Activated CD4-positive, alpha-beta T cell treated with anti-CD3 and anti-CD28 coated beads for 1 hour (primary cell): ENCODE results near the gene MYRIP.
"Not testable (repeated sequence)": the region's sequence is repeated elsewhere in the genome, so short reads cannot be mapped to it uniquely, and the experiment has no call there.

ENCODE experiments used
- DNase-seq: peaks from one replicate; pipeline ENCODE4 v3.0.0-alpha.2; 2020

MYRIP gene

DNA sequence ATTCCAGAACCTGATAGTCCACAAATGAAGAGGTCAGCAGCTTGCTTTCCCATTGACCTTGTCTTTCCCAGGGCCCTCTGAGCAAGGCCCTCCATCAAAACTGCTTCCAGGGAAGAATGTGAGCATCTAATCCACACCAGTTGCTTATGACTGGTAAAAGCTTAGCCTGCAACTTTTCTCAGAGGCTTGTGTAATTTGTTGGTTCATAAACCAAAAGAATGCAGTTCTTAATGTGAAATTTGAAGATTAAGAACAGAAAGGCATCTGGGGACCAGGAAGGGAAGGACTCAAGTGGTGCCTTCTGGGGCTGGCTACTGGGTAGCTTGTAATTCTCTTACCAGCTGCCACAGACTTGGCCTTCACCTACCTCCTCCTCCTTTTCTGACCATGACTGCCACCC lies 439.2 kb downstream of the MYRIP start:
- DNase-seq, result no peak

DNA sequence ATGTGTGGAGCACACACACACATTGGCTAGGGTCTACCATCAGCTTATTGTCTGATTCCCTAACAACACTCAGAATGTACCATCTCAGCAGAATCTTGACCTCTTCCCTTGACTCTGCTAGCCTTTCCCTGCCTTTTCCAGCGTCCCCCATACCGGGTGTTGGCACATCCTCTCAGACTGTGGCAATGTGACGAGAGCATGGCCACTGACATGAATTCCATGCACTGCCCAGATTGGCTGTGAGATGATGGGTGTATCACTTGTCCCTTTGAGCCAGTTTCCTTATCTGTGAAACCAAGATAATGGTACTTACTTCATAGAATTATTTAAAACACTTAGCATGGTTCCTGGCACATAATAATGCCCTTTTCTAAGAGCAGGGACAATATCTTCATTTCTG lies 439.8 kb downstream of the MYRIP start:
- DNase-seq, result no peak

DNA sequence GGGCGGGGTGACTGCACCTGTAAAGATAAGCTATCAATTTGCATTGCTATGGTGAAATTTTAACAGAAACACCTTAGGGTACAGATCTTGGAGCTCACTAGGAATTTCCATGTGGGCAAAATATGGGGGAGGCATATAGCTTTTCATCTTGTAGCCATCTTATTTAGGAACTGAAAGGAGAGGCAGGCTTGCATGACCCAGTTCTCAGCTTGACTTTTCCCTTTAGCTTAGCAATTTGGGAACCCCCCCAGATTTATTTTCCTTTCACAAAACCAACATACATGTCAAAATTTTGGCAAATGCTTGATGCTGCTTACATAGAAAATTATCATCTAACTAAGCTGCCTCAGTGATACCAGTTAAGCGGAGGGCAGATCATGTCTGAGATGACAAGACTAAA lies 445.1 kb downstream of the MYRIP start:
- no peak for DNase-seq

DNA sequence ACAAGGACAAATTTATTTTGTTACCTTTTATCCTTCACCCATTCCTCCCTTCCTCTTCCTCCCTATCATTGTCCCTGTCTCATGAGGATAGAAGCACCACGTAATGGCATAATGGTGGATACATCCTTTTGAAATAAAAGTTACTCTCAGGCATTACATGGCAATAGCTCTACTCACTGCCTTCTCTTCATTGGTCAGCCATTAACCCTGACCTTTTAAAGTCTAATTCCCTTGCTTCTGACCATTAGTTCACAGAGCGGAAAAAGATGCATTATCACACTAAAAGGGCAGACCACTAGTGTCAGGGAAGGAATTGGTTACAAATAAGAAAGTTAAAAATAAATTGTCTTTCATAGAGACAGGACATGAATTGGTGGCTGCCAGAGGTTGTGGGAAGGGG lies 445.5 kb downstream of the MYRIP start:
- no peak for DNase-seq

DNA sequence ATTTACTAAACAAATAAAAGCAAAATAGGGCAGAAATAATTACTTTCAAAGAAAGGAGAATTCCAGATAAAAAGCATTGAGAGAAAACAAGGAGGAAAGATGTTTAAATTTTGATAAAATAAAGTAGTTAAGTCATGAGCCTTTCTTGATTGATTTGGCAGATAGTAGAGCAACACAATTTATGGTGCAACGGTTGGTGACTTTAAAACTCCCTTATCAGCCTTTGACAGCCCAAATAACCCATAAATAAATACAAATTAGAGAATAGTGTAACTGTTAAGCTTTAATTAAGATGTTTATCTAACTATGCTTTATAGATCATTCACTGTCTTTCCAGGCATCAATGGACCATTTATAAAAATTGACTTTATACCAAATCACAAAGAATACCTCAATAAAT lies 446.1 kb downstream of the MYRIP start:
- DNase-seq, result no peak

DNA sequence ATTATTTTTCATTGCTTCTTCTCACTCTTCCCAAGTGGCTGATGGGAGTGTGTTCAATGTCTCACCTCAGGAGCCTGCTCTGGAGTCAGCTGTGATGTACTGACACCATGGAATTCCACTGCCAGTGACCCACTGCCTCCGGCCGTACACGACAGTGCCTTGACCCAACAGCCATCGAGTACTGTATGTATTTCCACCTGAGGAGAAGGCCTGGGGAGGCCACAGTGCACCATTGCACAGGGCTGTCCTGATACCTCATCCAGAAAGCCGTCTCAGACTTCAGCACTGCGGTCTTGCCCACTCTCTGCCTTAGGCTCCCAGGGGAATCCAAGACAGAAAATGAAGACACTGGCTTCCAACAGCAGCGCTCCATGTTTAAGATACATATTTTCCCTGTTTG lies 448.7 kb downstream of the MYRIP start:
- no peak for DNase-seq

DNA sequence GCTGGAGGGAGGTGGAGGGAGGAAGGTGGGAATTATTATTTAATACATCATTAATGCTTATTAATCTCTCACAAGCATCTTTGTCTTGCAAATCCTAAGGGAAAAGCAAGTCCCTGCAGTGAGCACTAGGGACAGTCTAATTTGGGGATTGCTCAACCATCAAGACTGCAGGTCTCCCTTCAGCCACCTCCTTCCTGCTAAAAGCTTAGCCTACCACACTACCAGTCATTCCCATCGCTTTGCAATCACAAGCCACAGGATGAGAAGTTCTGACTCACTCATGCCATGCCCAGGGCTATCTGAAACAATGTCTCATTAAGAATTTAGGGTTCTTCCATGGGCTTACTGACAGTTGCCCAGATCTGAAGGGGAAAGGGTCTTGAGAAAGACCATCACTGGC lies 449.1 kb downstream of the MYRIP start:
- DNase-seq, result no peak

DNA sequence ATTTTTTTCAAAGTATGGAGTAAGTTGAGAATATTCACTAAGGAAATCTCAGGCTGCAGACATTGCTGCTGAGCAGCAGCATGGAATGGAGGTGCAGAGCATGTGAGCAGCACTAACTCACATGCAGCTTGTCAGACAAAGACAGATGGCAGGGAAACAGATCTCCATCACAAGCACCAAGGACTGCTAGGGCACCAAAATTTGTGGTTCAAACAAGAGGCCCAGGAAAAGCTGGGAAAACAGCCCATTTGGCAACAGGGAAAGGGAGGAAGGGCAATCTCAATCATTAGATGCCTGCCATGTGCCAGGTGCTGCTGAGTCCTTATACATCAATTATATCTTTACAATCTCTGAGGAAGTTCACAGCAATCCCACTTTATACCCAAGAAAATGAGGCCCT lies 452.9 kb downstream of the MYRIP start:
- DNase-seq, result no peak

DNA sequence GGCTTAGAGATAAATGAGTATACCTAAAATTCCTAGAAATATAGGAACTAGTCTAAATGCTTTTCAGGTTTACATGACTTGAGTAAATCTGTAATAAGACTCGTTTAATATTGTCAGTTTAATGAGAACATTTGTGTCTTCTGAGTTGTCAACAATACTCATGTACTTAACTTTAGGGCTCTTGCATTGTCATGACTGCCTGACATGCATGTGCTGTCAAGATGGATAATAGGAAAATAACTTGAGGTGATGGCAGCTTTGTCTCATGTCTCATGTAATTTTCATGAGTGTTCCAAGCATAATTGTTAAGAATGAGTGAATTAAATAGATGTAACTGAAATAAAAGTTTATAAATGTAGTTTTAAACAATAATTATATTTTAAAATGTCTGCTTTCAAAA lies 455.0 kb downstream of the MYRIP start:
- no peak for DNase-seq

DNA sequence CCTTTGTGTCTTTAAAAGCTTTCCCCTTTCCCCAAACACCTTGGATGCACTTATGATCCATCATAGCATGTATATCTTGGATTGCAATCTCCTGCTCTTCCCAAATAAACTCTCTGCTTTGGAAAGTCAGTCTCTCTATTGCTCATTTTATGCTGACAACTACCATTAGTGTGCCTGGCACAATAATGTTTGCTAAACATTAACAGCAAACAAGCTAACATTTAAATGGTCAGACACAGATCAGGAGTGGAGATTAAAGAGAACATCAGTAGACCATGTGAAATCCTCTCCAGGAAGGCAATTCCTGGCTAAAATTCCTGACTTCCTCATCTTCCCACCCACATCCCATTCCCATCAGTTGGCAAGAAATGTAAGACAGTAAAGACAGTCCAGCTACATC lies 455.8 kb downstream of the MYRIP start:
- DNase-seq, result no peak

DNA sequence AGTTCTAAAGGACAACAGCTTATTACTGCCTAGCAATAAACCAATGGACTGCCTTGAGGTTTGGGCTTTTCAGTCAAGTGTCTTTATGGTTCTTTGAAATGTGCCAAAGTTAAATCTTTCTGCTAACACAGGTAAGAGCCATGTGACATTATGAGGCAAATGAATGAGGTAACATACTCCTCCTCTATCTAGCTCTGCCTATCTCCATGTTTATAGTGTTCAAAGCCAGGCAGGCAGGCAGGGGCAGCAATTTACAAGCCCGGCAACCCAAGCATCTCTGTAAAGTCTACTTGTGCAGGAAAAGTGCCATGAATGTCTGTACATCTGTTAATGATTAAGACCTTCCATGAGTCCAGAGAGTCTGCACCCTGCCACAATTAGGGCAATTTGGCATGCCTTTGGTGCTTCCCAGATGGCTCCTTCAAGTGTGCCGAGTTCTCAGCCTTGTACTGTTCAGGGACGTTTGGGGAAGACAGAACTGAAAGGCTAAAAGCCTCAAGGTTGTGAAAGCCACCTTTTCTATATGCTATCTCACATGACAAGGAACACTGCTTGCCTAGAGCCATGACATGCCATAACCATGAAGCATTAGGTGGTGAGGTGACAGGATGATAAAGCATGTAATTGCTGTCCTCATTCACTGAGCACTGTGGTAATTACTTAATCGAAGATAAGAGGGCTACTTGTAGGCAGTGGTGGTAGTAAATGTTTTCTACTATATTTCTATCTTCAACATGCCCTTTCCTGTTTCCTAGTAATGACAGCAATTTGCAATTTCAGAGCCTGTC lies 458.7 kb downstream of the MYRIP start:
- DNase-seq, result no peak

DNA sequence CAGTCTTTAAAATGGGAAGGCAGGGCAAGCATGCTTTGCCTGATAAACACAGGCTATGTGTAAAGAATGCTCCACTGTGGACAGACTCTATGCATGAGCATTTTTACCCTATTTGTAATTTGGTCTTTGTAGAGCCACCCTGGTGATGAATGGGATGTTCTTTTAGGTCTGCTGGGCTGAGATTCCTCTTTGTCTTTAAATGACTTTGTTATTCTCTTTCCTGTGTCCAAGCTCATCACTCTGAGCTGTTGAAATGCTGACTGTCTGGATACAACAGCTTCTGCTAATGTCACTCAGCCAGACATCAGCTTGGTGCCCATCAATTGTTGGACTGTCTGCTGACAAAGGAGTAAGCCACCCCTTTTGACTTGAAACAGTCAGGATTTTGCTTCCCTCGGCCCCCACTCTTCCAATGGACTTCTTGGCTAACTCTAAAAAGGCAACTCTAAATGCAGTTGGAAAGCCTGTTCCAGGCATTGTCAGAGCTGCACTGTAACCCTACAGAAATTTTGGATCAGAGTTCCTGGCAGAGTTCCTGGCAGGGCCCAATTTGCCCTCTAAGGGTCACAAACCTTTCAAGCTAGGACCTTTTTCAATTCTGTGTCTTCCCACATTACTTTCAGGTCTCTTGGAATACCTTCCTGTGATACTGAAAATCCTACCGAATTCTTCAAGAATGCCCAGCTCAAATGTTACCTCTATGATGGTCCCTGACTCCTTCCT lies 459.6 kb downstream of the MYRIP start:
- DNase-seq, result no peak

DNA sequence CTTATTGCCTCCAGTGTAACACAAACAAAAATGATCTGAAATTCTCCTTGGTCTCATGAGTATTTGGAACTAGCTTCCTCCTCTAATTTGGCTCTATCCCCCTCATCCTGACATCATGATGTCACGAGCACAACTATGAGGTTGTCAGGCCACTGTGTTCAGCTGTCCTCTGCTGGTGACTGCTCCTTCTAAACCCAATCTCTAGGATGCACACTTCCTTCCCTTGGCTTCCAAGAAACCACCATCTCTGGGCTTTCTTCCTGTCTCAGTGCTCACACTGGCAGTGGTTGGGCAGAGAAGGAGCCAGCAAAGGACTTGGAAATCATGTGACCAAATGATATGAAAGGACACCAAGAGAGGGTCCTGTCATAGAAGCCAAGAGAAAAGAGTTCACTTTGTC lies 469.4 kb downstream of the MYRIP start:
- no peak for DNase-seq

DNA sequence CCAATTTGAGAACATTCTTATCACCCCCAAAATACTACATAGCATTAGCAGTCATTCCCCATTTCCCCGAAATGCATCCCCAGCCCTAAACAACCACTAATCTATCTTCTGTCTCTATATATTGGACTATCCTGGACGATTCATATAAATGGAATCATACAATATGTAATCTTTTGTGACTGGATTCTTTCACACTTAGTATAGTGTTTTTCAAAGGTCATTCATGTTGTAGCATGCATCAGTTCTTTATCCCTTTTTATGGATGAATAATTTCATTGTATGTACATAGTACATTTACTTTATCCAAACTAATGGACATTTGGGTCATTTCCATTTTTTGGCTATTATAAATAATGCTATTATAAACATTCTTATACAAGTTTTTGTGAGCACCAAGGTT lies 472.6 kb downstream of the MYRIP start:
- no peak for DNase-seq

DNA sequence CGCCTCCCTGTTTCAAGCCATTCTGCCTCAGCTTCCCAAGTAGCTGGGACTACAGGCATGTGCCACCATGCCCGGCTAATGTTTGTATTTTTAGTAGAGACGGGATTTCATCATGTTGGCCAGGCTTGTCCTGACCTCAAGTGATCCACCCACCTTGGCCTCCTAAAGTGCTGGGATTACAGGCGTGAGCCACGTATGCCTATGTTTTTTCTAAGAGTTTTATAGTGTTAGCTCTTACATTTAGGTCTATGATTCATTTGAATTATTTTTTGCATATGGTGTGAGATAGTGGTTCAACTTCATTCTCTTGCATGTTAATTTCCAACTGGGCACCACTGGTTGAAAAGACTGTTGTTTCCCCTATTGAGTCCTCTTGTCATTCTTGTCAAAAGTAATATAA lies 473.6 kb downstream of the MYRIP start:
- not testable (repeated sequence) for DNase-seq

DNA sequence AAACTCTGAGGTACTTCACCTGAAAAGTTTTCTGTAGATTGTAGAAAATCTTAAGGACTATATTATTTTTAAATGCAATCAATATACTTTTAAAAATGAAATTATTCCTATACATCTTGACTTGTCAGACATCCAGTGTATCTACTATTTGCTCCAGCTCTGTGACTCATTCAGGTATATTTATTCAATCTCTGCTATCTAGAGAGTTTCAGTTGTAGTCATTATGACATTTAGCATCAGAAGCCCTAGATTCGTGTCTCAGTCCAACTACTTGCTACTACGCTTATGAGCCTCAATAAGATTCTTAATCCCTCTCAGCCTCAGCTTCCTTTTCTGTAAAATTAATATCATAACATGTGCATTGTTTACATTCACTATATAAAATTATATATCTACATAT lies 477.8 kb downstream of the MYRIP start:
- no peak for DNase-seq

DNA sequence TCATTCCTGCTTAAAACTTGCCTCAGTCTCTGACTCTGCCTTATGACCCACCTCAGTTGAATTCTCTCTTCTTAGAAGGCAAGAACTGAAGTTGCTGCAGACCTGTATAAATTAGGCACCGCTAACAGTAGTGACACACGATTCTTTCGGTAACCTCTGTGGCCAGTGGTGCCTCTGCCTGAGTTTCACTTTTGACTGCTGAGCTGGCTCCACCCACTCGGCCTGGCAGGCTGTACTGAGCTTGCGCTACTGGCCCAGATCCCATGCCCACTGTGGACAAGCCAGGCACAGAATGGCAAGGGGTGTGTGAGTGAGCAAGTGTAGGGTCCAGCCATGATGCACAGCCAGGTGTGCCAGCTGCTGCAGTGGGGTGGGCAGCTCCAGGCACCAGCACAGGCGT lies 481.0 kb downstream of the MYRIP start:
- no peak for DNase-seq

DNA sequence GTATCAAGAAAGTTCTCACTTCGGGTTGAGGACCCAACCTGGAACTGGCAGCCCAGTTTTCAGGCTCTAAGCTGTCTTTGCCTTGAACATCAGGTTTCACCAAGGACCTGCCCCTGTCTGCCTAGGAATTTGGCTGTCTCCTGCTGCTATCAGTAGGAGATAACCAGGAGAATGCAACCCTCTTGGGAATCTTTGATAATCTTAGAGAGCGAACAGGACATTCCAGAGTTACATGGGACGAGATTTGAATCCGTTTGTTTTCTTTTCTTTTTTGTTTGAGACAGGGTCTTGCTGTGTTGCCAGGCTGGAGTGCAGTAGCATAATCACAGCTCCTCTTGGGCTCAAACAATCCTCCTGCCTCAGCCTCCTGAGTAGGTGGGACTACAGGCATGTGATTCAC lies 482.1 kb downstream of the MYRIP start:
- no peak for DNase-seq

DNA sequence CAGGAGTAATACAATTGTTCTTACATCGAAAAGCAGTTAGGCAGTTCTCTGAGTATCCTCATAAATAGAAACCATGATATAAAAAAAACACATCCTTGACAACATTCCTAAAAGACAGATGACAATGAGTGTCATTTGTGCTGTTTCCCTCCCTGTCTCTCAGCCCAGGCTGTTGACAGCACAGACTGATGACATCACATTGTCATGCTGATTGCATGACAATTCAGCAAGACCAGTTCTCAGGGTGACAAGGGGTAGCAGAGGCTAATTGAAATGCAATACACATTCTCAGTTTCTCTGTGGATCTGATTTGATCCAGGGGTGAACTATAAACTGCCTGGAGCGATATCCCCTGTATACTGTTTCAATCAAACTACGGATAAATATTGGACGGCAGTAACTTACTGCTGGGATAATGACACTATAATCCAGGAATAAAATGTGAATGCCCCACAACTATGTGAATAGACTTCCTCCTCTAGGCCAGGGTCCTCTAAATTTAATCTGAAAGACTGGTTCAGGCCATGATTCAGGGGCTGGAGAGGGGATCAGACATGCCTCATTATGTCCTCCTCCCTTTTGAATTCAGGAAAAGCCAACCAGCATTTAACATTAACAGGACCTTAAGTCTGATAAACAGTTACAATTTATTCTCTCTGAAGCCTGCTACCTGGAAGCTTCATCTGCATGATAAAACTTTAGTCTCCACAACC lies 483.4 kb downstream of the MYRIP start:
- no peak for DNase-seq

DNA sequence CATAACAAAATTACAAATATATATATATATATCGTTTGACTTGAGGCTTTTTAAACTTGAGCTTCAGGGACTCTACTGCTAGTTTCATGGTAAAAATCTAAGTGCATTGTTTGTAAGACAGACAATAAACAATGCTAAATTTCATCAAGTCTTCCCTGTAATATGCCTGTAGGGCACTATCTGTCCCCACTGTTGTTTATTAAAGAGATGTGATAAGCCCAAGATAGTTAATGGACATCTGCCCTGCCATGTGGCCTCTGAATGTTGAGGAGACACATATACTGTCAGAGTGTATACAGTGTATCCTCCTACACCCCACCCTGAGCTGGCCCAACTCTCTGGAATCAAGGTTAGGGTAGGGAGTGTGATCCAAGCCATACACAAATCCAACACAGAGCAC lies 485.0 kb downstream of the MYRIP start:
- no peak for DNase-seq

DNA sequence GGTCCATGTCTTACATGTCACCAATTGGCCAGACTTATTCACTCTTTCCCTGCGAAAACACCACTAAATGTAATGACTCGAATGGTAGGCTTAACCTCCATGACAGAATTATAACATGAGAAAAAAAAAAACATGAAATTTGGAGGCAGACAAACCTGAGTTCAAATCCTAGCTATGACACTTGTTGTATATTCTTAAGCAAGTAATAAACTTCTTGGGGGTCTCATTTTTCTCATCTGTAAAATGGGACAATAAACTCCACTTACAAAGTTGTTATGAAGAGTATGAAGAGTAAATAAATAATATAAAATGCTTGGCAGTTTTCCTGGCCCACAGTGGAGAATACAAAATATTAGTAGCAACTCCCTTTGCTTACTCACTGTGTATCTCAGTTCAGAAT lies 488.7 kb downstream of the MYRIP start:
- no peak for DNase-seq

DNA sequence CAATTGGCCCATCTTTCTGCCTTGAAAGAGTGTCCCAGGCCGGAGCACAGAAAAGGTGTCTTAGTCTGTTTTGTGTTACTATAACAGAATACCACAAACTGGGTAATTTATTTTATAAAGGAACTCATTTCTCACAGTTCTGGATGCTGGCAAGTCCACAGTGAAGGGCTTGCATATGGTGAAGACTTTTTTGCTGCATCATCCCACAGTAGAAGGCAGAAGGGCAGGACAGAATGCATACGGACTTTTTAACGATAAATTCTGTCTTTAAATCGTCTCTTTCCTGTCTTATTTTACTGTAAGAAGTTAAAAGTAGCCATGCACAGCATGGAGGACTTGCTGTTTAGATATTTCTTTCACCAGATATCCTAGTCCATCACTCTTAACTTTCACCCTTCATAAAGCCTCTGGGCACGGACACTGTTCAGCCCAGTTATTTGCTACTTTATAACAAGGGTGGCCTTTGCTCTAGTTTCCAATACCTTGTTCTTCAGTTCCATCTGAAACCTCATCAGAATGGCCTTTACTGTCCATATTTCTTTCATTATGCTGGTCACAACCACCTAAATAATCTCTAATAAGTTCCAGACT lies 489.8 kb downstream of the MYRIP start:
- DNase-seq, result no peak

DNA sequence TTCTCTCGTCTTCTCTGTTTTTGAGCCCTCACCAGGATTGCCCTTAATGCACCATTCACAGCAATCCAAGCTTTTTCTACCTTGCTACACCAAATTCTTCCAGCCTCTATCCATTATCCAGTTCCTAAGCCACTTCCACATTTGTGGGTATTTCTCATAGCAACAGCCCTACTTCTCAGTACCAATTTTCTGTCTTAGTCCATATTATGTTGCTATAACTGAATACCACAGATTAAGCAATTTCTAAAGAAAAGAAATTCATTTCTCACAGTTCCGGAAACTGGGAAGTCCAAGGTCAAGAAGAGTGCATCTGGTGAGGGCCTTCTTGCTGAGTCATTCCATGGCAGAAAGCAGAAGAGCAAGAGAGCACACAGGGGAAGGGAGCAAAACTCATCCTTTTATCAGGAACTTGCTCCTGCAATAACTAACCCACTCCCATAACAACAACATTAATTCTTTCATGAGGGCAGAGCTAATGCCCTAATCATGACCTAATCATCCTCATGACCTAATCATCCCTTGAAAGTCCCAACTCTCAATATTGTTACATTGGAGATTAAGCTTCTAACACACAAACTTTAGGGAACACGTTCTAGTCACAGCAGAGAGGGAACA lies 490.4 kb downstream of the MYRIP start:
- no peak for DNase-seq
